ENCODE results near the gene RING1.

Gene RING1

GRCh38 chr6:33192671-33193602 lies 15.4 kb upstream of the RING1 start:
- peak in 2 of 4 experiments; percentile 43 to 51 for DNase-seq

- DNase-seq: no peak
These were observed 14.7 kb upstream of the RING1 start for GRCh38 chr6:33193619-33194018.

GRCh38 chr6:33194431-33194979 lies 13.8 kb upstream of the RING1 start:
- DNase-seq: no peak

GRCh38 chr6:33195304-33196165 lies 12.8 kb upstream of the RING1 start:
- peak in 3 of 4 experiments; percentile 61 to 65 (median 62) for DNase-seq

- peak; percentile 53 to 83 (median 75) for DNase-seq
These were observed 10.8 kb upstream of the RING1 start for GRCh38 chr6:33197431-33198048.

- DNase-seq: no peak
These were observed 10.0 kb upstream of the RING1 start for GRCh38 chr6:33198159-33198852.

- no peak for DNase-seq
These were observed 9.4 kb upstream of the RING1 start for GRCh38 chr6:33198853-33199436.

- peak; percentile 85 to 95 (median 92) for DNase-seq
These were observed 8.5 kb upstream of the RING1 start for GRCh38 chr6:33199687-33200218.

GRCh38 chr6:33200219-33201146 lies 7.8 kb upstream of the RING1 start, which contains the start of the genes RXRB and SLC39A7:
RXRB (minus strand) TSS chr6:33200665; CDS start chr6:33200476, 189 bp downstream.
SLC39A7 (plus strand) TSS chr6:33200867; CDS start chr6:33201246, 379 bp downstream.
- DNase-seq: peak; percentile 99 to 100 (median 100)

- peak; percentile 35 to 61 (median 46) for DNase-seq
These were observed 7.2 kb upstream of the RING1 start for GRCh38 chr6:33201147-33201545.

GRCh38 chr6:33201935-33202334 lies 6.4 kb upstream of the RING1 start:
- DNase-seq: no peak

- DNase-seq: no peak
These were observed 5.5 kb upstream of the RING1 start for GRCh38 chr6:33202799-33203198.

- no peak for DNase-seq
These were observed 4.7 kb upstream of the RING1 start for GRCh38 chr6:33203443-33204164.

- DNase-seq: no peak
These were observed 4.2 kb upstream of the RING1 start for GRCh38 chr6:33204165-33204414.

GRCh38 chr6:33204415-33205190 lies 3.7 kb upstream of the RING1 start, which contains the start of gene HSD17B8:
HSD17B8 (plus strand) TSS chr6:33204655; CDS start chr6:33204669, 14 bp downstream.
- DNase-seq: peak; percentile 86 to 95 (median 91)

- peak; percentile 29 to 54 (median 44) for DNase-seq
These were observed 2.9 kb upstream of the RING1 start for GRCh38 chr6:33205191-33206026.

All from suppressor macrophage (primary cell).